ENCODE data around the gene HBA1.
"Not testable (repeated sequence)": the region's sequence is repeated elsewhere in the genome, so short reads cannot be mapped to it uniquely, and the experiment has no call there.

The HBA1 gene

GRCh38 chr16:167122-167690 is 9.3 kb upstream of the HBA1 start:
- no peak overlapping the region for H3K4me3 ChIP-seq (ENCODE audit: low read length)
- no peak for DNase-seq (ENCODE audit: low read depth)
- TF ChIP-seq CTCF (conservative IDR thresholded peaks at IDR 0.05; ENCODE audit: low read depth, low read length): no peak

DNA sequence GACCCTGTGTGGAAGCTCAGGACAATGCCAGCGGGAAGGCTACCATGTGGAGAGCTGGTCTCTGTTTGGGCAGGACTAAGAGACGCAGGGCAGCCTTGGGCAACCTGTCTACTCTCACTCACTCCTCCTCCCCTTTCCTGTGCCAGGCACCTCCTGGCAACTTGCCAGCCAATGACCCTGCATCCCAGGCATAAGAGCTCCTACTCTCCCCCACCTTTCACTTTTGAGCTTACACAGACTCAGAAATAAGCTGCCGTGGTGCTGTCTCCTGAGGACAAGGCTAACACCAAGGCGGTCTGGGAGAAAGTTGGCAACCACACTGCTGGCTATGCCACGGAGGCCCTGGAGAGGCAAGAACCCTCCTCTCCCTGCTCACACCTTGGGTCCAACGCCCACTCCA is 8.1 kb upstream of the HBA1 start:
- TF ChIP-seq CTCF (conservative IDR thresholded peaks at IDR 0.05; ENCODE audit: low read depth, low read length): no peak
- H3K4me3 ChIP-seq (ENCODE audit: low read length): no peak overlapping the region
- DNase-seq (ENCODE audit: low read depth): no peak

DNA sequence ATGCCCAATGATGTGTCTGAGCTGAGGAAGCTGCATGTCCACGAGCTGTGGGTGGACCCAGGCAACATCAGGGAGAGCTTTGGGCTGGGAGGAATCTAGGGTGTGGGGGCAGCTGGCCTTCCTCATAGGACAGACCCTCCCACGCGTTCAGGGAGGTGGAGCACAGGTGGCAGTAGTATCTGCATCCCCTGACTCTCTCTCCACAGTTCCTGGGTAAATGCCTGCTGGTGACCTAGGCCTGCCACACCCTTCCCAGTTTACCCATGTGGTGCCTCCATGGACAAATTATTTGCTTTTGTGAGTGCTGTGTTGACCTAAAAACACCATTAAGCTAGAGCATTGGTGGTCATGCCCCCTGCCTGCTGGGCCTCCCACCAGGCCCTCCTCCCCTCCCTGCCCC is 7.5 kb upstream of the HBA1 start:
- TF ChIP-seq CTCF (conservative IDR thresholded peaks at IDR 0.05; ENCODE audit: low read depth, low read length): no peak
- no peak overlapping the region for H3K4me3 ChIP-seq (ENCODE audit: low read length)
- DNase-seq (ENCODE audit: low read depth): no peak

DNA sequence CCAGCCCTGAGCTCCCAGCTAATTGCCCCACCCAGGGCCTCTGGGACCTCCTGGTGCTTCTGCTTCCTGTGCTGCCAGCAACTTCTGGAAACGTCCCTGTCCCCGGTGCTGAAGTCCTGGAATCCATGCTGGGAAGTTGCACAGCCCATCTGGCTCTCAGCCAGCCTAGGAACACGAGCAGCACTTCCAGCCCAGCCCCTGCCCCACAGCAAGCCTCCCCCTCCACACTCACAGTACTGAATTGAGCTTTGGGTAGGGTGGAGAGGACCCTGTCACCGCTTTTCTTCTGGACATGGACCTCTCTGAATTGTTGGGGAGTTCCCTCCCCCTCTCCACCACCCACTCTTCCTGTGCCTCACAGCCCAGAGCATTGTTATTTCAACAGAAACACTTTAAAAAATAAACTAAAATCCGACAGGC is 6.4 kb upstream of the HBA1 start:
- H3K4me3 ChIP-seq (ENCODE audit: low read length); DNase-seq (ENCODE audit: low read depth): not testable (repeated sequence)

- no peak for DNase-seq (ENCODE audit: low read depth)
- H3K4me3 ChIP-seq (ENCODE audit: low read length): no peak overlapping the region
- no peak for TF ChIP-seq CTCF (conservative IDR thresholded peaks at IDR 0.05; ENCODE audit: low read depth, low read length)
These were observed 5.7 kb upstream of the HBA1 start for GRCh38 chr16:170788-171187.

DNA sequence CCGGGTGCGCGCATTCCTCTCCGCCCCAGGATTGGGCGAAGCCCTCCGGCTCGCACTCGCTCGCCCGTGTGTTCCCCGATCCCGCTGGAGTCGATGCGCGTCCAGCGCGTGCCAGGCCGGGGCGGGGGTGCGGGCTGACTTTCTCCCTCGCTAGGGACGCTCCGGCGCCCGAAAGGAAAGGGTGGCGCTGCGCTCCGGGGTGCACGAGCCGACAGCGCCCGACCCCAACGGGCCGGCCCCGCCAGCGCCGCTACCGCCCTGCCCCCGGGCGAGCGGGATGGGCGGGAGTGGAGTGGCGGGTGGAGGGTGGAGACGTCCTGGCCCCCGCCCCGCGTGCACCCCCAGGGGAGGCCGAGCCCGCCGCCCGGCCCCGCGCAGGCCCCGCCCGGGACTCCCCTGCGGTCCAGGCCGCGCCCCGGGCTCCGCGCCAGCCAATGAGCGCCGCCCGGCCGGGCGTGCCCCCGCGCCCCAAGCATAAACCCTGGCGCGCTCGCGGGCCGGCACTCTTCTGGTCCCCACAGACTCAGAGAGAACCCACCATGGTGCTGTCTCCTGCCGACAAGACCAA is 4.0 kb upstream of the HBA1 start, which contains the start of gene HBA2:
TSS of gene HBA2 (plus strand) at position 503 of the 568 bp plus-strand sequence. CDS start at position 540, 37 bp downstream.
- DNase-seq (ENCODE audit: low read depth); H3K4me3 ChIP-seq (ENCODE audit: low read length): not testable (repeated sequence)

DNA sequence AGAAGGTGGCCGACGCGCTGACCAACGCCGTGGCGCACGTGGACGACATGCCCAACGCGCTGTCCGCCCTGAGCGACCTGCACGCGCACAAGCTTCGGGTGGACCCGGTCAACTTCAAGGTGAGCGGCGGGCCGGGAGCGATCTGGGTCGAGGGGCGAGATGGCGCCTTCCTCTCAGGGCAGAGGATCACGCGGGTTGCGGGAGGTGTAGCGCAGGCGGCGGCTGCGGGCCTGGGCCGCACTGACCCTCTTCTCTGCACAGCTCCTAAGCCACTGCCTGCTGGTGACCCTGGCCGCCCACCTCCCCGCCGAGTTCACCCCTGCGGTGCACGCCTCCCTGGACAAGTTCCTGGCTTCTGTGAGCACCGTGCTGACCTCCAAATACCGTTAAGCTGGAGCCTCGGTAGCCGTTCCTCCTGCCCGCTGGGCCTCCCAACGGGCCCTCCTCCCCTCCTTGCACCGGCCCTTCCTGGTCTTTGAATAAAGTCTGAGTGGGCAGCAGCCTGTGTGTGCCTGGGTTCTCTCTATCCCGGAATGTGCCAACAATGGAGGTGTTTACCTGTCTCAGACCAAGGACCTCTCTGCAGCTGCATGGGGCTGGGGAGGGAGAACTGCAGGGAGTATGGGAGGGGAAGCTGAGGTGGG is 3.1 kb upstream of the HBA1 start:
- not testable (repeated sequence) for H3K4me3 ChIP-seq (ENCODE audit: low read length); DNase-seq (ENCODE audit: low read depth)

DNA sequence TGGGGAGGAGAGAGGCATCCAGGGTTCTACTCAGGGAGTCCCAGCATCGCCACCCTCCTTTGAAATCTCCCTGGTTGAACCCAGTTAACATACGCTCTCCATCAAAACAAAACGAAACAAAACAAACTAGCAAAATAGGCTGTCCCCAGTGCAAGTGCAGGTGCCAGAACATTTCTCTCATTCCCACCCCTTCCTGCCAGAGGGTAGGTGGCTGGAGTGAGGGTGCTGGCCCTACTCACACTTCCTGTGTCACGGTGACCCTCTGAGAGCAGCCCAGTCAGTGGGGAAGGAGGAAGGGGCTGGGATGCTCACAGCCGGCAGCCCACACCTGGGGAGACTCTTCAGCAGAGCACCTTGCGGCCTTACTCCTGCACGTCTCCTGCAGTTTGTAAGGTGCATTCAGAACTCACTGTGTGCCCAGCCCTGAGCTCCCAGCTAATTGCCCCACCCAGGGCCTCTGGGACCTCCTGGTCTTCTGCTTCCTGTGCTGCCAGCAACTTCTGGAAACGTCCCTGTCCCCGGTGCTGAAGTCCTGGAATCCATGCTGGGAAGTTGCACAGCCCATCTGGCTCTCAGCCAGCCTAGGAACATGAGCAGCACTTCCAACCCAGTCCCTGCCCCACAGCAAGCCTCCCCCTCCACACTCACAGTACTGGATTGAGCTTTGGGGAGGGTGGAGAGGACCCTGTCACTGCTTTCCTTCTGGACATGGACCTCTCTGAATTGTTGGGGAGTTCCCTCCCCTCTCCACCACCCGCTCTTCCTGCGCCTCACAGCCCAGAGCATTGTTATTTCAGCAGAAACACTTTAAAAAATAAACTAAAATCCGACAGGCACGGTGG is 2.3 kb upstream of the HBA1 start:
- not testable (repeated sequence) for H3K4me3 ChIP-seq (ENCODE audit: low read length); DNase-seq (ENCODE audit: low read depth)

Measured in retinal pigment epithelial cell (primary cell).